GM12864 (cell line): ENCODE measurements around the gene UBA3.

Source experiments
- DNase-seq: peaks from one replicate; pipeline ENCODE4 v3.0.0-alpha.2; 2011; ENCODE audit warnings: low read depth
- H3K4me3 ChIP-seq: 2 replicates; pipeline ENCODE4 v1.5.1; 2011; ENCODE audit warnings: mild to moderate bottlenecking, low read depth, low read length, control low read depth
- CTCF ChIP-seq: IDR thresholded peaks from 2 replicates; pipeline ENCODE4 v1.5.1; 2011; ENCODE audit warnings: low read depth, mild to moderate bottlenecking, moderate library complexity, low read length, control low read depth, inconsistent platforms; ENCODE audit errors: missing control alignments

UBA3 gene

GRCh38 chr3:69009559-69010410 lies 70.4 kb downstream of the UBA3 start:
- H3K4me3 ChIP-seq, result no peak overlapping the region
- no peak for TF ChIP-seq CTCF
- no peak for DNase-seq

- no peak for DNase-seq
- H3K4me3 ChIP-seq, result no peak overlapping the region
- TF ChIP-seq CTCF, result no peak
Observed at GRCh38 chr3:69008980-69009379, 71.2 kb downstream of the UBA3 start.

GRCh38 chr3:69005791-69006482 lies 74.2 kb downstream of the UBA3 start:
- no peak for TF ChIP-seq CTCF
- no peak for DNase-seq
- H3K4me3 ChIP-seq, result no peak overlapping the region

- no peak for TF ChIP-seq CTCF
- no peak for DNase-seq
Observed at GRCh38 chr3:69005071-69005790, 74.9 kb downstream of the UBA3 start.

More at GRCh38 chr3:69005071-69005790, 74.9 kb downstream of the UBA3 start:
- no peak overlapping the region for H3K4me3 ChIP-seq
